RWPE2 (cell line): Measurements from ENCODE around the gene TLCD3A.
"Not testable (repeated sequence)": the region's sequence is repeated elsewhere in the genome, so short reads cannot be mapped to it uniquely, and the experiment has no call there.

Source experiments
- ATAC-seq: fragments of 200-7000 bp; cut with Tn5 transposase; 3 replicates; pipeline ENCODE4 v1.9.1; 2021; ENCODE audit warnings: low read depth
- DNase-seq: peaks from one replicate; pipeline ENCODE4 v3.0.0-alpha.2; 2020; ENCODE audit warnings: low spot score
- H3K27ac ChIP-seq: fragments of 450-650 bp; 2 replicates; pipeline ENCODE4 v1.5.1; 2017; ENCODE audit warnings: mild to moderate bottlenecking; ENCODE audit not compliant: poor library complexity, severe bottlenecking
- H3K27me3 ChIP-seq: fragments of 250-450 bp; sonication (Bioruptor Pico); 2 replicates; pipeline ENCODE4 v1.5.1; 2021; ENCODE audit warnings: mild to moderate bottlenecking, moderate library complexity; ENCODE audit not compliant: insufficient read depth, poor library complexity, severe bottlenecking
- H3K36me3 ChIP-seq: fragments of 250-450 bp; sonication (Bioruptor Pico); 2 replicates; pipeline ENCODE4 v1.5.1; 2020; ENCODE audit warnings: low read depth, mild to moderate bottlenecking, moderate library complexity
- H3K4me1 ChIP-seq: fragments of 250-450 bp; sonication (Bioruptor Pico); 2 replicates; pipeline ENCODE4 v1.5.1; 2021; ENCODE audit warnings: mild to moderate bottlenecking, moderate library complexity; ENCODE audit not compliant: insufficient read depth, poor library complexity, severe bottlenecking
- H3K4me3 ChIP-seq: fragments of 250-450 bp; sonication (Bioruptor Pico); 2 replicates; pipeline ENCODE4 v1.5.1; 2021; ENCODE audit warnings: mild to moderate bottlenecking, moderate library complexity; ENCODE audit not compliant: severe bottlenecking
- H3K9me3 ChIP-seq: fragments of 250-450 bp; sonication (Bioruptor Pico); 2 replicates; pipeline ENCODE4 v1.5.1; 2021; ENCODE audit warnings: mild to moderate bottlenecking, moderate library complexity; ENCODE audit not compliant: severe bottlenecking
- CTCF ChIP-seq: fragments of 450-650 bp; IDR thresholded peaks from one replicate; pipeline ENCODE4 v1.5.1; 2017; ENCODE audit warnings: mild to moderate bottlenecking, moderate library complexity; ENCODE audit not compliant: poor library complexity, severe bottlenecking

Gene TLCD3A

GRCh38 chr17:745406-745805 is 13.0 kb downstream of the TLCD3A start:
- no peak for ATAC-seq
- no peak overlapping the region for H3K27ac ChIP-seq
- H3K9me3 ChIP-seq, result no peaks in the 10 kb centered on the region
- H3K4me3 ChIP-seq, result no peak overlapping the region
- H3K4me1 ChIP-seq, result no peaks in the 10 kb centered on the region
- no peaks in the 10 kb centered on the region for H3K27me3 ChIP-seq
- TF ChIP-seq CTCF, result no peak
- DNase-seq, result no peak
- H3K36me3 ChIP-seq, result peaks cover 78% of the 10 kb centered on the region

GRCh38 chr17:746181-746580 is 13.8 kb downstream of the TLCD3A start:
- Histone ChIP-seq H3K9me3 (no peaks in the 10 kb centered on the region), H3K4me1 (peaks cover 5% of the 10 kb centered on the region), H3K36me3 (peaks cover 72% of the 10 kb centered on the region), H3K27me3 (no peaks in the 10 kb centered on the region), H3K4me3 (no peak overlapping the region), H3K27ac (no peak overlapping the region)
- no peak for ATAC-seq
- no peak for DNase-seq
- no peak for TF ChIP-seq CTCF

GRCh38 chr17:746783-747629 is 14.6 kb downstream of the TLCD3A start:
- no peak overlapping the region for H3K27ac ChIP-seq
- no peak for TF ChIP-seq CTCF
- H3K27me3 ChIP-seq, result no peaks in the 10 kb centered on the region
- H3K4me1 ChIP-seq, result peaks cover 5% of the 10 kb centered on the region
- ATAC-seq (no peak), DNase-seq (no peak)
- H3K36me3 ChIP-seq, result peaks cover 64% of the 10 kb centered on the region
- H3K9me3 ChIP-seq, result no peaks in the 10 kb centered on the region
- no peak overlapping the region for H3K4me3 ChIP-seq

GRCh38 chr17:748604-749003 is 16.2 kb downstream of the TLCD3A start:
- not testable (repeated sequence) for H3K4me1 ChIP-seq, H3K9me3 ChIP-seq
- peaks cover 48% of the 10 kb centered on the region for H3K36me3 ChIP-seq

GRCh38 chr17:749359-749758 is 17.0 kb downstream of the TLCD3A start:
- H3K36me3 ChIP-seq, result peaks cover 40% of the 10 kb centered on the region
- H3K9me3 ChIP-seq, DNase-seq, ATAC-seq, H3K27me3 ChIP-seq, H3K27ac ChIP-seq, H3K4me3 ChIP-seq, H3K4me1 ChIP-seq: not testable (repeated sequence)

More at GRCh38 chr17:748604-749003, 16.2 kb downstream of the TLCD3A start:
- H3K27ac ChIP-seq, DNase-seq, H3K27me3 ChIP-seq, H3K4me3 ChIP-seq, ATAC-seq: not testable (repeated sequence)
